Left ventricle myocardium inferior (tissue), 1 donor: ENCODE results near the gene SIRT1. TPM values are rescaled to one million over a fixed set of nuclear protein-coding genes. Genes with fewer than 3 reads are reported as not detected.

Experiments
- DNase-seq: peaks from one replicate; pipeline ENCODE4 v3.0.0-alpha.2; 2020
- H3K27ac ChIP-seq: fragments of 200-600 bp; replicated peaks from 2 replicates; pipeline ENCODE4 v1.8.0; 2021
- H3K27me3 ChIP-seq: fragments of 200-600 bp; 2 replicates; pipeline ENCODE4 v1.8.0; 2021; ENCODE audit warnings: low read depth
- H3K36me3 ChIP-seq: fragments of 200-600 bp; 2 replicates; pipeline ENCODE4 v1.8.0; 2021
- H3K4me1 ChIP-seq: fragments of 200-600 bp; 2 replicates; pipeline ENCODE4 v1.8.0; 2021
- H3K4me3 ChIP-seq: fragments of 200-600 bp; 2 replicates; pipeline ENCODE4 v1.8.0; 2021; ENCODE audit warnings: mild to moderate bottlenecking, moderate library complexity
- H3K9me3 ChIP-seq: fragments of 200-600 bp; replicated peaks from 2 replicates; pipeline ENCODE4 v1.8.0; 2021
- CTCF ChIP-seq: fragments of 200-600 bp; IDR thresholded peaks from 2 replicates; pipeline ENCODE4 v1.8.0; 2021; ENCODE audit warnings: antibody characterized with exemption, mild to moderate bottlenecking, borderline replicate concordance
- intact Hi-C: fragments of 100-400 bp; cut with micrococcal nuclease; formaldehyde crosslinking; loops from one replicate; pipeline ENCODE4 v1.11.0; 2022
- total RNA-seq: library from RNA; stranded (reverse); fragmentation: NEBNext Ultra II Directional; extraction: Animal tissue kit (Norgen Biotek cat#: 25700); gene quantifications from one replicate; pipeline ENCODE4 v1.2.1, GENCODE V29; 2021
- donor health status: DM: no; HTN: yes; CAD: no; lungs with severe emphysema.

The SIRT1 gene
- total RNA-seq, 1 donor from 2014 or later = 10.6 TPM

- Histone ChIP-seq H3K4me1 (no peaks in the 10 kb centered on the region), H3K9me3 (no peaks in the 10 kb centered on the region), H3K36me3 (peaks cover 90% of the 10 kb centered on the region), H3K4me3 (no peak overlapping the region), H3K27ac (no peak overlapping the region), H3K27me3 (no peaks in the 10 kb centered on the region)
- no peak for TF ChIP-seq CTCF
- intact Hi-C loops = no loop called here
- no peak for DNase-seq
These were observed 28.0 kb downstream of the SIRT1 start for GRCh38 chr10:67912331-67912946.

- Histone ChIP-seq H3K27ac (no peak overlapping the region), H3K4me1 (no peaks in the 10 kb centered on the region), H3K36me3 (peaks cover 75% of the 10 kb centered on the region), H3K4me3 (no peak overlapping the region), H3K9me3 (no peaks in the 10 kb centered on the region), H3K27me3 (no peaks in the 10 kb centered on the region)
- no peak for TF ChIP-seq CTCF
- intact Hi-C loops = no loop called here
- DNase-seq = no peak
These were observed 30.4 kb downstream of the SIRT1 start for GRCh38 chr10:67914777-67915340.

GRCh38 chr10:67917169-67917568, 32.7 kb downstream of the SIRT1 start:
- H3K4me1 ChIP-seq = no peaks in the 10 kb centered on the region
- no peak for TF ChIP-seq CTCF
- no peak overlapping the region for H3K27ac ChIP-seq
- no peaks in the 10 kb centered on the region for H3K9me3 ChIP-seq
- no peak overlapping the region for H3K4me3 ChIP-seq
- H3K36me3 ChIP-seq = peaks cover 65% of the 10 kb centered on the region
- DNase-seq = no peak
- intact Hi-C loops = no loop called here
- no peaks in the 10 kb centered on the region for H3K27me3 ChIP-seq

- intact Hi-C loops = no loop called here
- peaks cover 65% of the 10 kb centered on the region for H3K36me3 ChIP-seq
- TF ChIP-seq CTCF = no peak
These were observed 33.2 kb downstream of the SIRT1 start for GRCh38 chr10:67917679-67918078.

GRCh38 chr10:67921065-67921464, 36.6 kb downstream of the SIRT1 start:
- Histone ChIP-seq H3K4me3 (no peak overlapping the region), H3K9me3 (no peaks in the 10 kb centered on the region), H3K27ac (no peak overlapping the region), H3K4me1 (no peaks in the 10 kb centered on the region), H3K36me3 (peaks cover 62% of the 10 kb centered on the region), H3K27me3 (no peaks in the 10 kb centered on the region)
- TF ChIP-seq CTCF = no peak
- DNase-seq = no peak
- intact Hi-C loops = no loop called here

More at GRCh38 chr10:67917679-67918078, 33.2 kb downstream of the SIRT1 start:
- Histone ChIP-seq H3K27me3 (no peaks in the 10 kb centered on the region), H3K9me3 (no peaks in the 10 kb centered on the region), H3K4me1 (no peaks in the 10 kb centered on the region), H3K27ac (no peak overlapping the region), H3K4me3 (no peak overlapping the region)
- no peak for DNase-seq
